Measurements from ENCODE around the gene XKR3.
"Not testable (repeated sequence)": the region's sequence is repeated elsewhere in the genome, so short reads cannot be mapped to it uniquely, and the experiment has no call there.

Gene XKR3

GRCh38 chr22:16824716-16825687 lies at the start of gene XKR3:
TSS of gene XKR3 (minus strand) at chr22:16825411. CDS start at chr22:16808073, 17,338 bp downstream.
- DNase-seq, result no peak

GRCh38 chr22:16869640-16870039 lies 44.4 kb upstream of the XKR3 start:
- not testable (repeated sequence) for DNase-seq

GRCh38 chr22:16866167-16866566 lies 41.0 kb upstream of the XKR3 start:
- DNase-seq, result no peak

- DNase-seq, result not testable (repeated sequence)
These were observed 31.6 kb upstream of the XKR3 start for GRCh38 chr22:16856851-16857250.

- DNase-seq, result no peak
These were observed 29.4 kb upstream of the XKR3 start for GRCh38 chr22:16854631-16855030.

DNA sequence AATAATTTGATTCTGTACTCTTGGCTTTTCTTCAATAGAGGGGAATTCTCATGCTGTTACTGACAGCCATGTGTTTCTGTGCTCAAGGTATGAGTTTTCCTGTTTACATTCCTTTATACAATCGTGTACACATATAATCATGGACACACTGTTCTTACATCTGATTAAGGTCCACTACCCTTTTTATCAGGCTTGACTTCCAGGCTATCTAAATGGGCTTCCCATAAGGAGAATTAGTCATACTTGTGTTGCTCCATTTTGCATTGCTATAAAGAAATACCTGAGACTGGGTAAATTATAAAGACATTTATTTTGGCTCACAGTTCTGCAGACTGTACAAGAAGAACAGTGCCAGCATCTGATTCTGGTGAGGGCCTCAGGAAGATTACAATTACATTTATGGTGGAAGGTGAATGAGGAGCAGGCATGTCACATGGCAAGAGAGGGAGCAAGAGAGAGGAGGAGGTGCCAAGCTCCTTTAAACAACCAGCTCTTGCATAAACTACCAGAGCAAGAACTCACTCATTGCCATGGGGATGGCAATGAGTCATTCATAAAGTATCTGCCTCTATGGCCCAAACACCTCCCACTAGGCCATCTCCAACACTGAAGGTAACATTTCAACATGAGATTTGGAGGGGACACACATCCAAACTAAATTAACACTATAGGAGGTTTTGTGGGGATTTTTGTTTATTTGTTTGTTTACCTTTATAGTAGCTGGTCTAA lies 26.2 kb upstream of the XKR3 start:
- DNase-seq, result not testable (repeated sequence)

DNA sequence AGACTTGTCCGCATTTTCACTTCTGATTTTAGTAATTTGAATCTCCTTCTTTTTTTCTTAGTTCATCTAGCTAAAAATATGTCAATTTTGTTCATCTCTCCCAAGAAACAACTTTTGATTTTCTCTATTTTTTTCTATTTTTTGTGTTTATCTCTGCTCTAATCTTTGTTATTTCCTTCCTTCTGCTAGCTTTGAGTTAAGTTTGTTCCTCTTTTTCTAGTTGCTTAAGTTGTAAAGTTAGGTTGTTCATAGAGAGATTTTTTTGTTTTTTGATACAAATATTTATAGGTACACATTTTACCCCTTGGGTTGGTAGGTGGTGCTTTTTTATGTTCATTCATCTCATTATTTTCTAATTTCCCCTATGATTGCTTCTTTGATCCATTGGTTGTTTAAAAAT lies 22.1 kb upstream of the XKR3 start:
- DNase-seq, result no peak

DNA sequence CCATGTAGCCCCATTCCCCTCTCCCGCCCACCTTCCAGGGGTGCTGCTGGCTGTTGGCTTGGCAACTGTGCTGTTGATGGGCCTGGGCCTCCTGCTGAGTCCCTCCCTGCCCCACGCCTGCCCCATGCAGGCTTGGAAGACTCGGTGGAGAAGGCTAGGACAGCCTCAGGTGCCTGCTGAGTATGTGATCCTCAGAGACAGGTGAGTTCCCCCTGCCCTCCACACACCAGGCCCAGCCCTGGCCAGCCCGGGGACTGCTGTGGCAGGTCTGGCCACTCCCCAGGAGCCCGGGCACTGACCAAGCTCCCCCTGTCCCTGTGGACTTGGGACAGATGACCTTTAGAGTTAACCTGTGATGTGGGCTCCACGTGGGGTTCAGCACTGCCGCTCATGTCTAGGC lies 20.7 kb upstream of the XKR3 start:
- DNase-seq, result no peak

GRCh38 chr22:16845465-16845864 lies 20.3 kb upstream of the XKR3 start:
- no peak for DNase-seq

- DNase-seq, result no peak
These were observed 19.3 kb upstream of the XKR3 start for GRCh38 chr22:16844529-16844928.

- DNase-seq, result no peak
These were observed 12.9 kb upstream of the XKR3 start for GRCh38 chr22:16838073-16838472.

DNA sequence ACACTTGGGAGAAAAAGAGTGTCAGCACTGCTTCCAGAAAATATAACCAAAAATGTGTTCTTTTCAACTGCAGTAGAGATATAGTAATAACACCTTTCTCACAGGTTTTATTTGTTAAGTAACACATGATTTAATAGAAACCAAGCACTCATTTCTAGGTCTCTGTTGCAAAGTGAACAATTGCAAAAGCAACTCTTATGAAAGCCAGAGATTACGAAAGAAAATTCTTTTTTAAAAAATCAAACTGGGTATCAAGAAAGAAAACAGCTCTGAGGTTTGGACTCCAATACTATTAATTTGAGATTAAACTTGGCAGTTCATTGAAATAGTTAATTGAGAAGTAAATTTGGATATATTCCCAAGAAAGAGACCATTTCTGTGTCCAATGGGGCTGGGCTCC lies 9.8 kb upstream of the XKR3 start:
- no peak for DNase-seq

GRCh38 chr22:16831257-16831656 lies 6.0 kb upstream of the XKR3 start:
- DNase-seq, result no peak

DNA sequence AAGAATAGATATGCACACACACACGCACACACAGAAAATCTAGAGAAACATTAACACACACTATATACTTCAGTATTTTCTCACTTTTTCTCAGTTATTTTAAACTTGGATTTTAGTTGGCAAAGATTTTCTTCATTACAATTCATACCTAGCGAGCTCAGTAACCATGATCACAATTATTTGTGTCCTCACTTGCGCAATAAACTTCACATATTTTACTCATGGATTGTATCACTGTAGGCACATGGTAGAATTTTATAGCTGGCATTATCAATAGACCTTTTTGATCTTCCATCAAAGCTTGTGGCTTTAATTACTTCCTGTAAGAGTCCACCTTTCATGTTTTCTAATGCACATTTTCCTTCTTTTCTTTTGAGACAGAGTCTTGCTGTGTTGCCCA lies 4.8 kb upstream of the XKR3 start:
- no peak for DNase-seq

GRCh38 chr22:16828876-16829275 lies 3.7 kb upstream of the XKR3 start:
- no peak for DNase-seq

DNA sequence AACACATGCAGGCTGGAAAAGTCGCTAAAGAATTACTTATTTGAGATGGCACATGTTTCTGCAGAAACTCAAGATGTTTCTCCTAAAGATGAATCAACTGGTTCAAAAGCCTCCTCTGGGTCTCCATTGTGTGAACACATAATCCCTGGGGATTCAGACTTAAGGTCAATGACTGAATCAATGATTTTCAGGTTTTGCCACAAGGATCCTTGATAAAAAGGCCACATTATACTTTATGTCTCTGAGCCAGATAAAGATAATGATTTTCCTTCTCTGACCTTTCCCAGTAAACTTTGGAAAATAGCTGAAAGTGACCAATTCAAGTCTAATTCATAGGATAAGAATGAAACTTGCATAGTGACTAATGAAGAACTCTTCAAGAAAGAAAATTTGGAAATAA lies 2.3 kb upstream of the XKR3 start:
- no peak for DNase-seq

- DNase-seq, result no peak
These were observed 6.0 kb downstream of the XKR3 start for GRCh38 chr22:16819249-16819648.

- no peak for DNase-seq
These were observed 6.7 kb downstream of the XKR3 start for GRCh38 chr22:16818538-16818937.

DNA sequence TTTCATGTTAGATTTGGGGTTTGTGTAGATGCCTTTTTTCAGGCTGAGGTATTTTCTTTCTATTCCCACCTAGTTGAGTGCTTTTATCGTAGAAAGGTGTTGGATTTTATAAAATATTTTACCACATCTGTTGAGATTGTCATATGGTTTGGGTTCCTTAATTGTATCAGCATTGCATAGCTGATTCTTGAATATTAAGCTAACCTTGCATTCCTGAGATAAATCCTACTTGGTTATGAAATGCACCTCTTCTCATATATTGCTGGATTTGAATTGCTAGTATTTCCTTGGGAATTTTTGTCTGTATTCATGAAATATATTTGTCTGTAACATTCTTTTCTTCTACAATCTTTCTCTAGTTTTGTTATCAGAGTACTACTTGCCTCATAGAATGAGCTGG lies 10.1 kb downstream of the XKR3 start:
- no peak for DNase-seq

GRCh38 chr22:16810188-16810802 lies 14.9 kb downstream of the XKR3 start:
- no peak for DNase-seq

GRCh38 chr22:16808744-16809143 lies 16.5 kb downstream of the XKR3 start:
- DNase-seq, result no peak

- no peak for DNase-seq
These were observed 18.1 kb downstream of the XKR3 start for GRCh38 chr22:16807109-16807508.

- no peak for DNase-seq
These were observed 18.8 kb downstream of the XKR3 start for GRCh38 chr22:16806401-16806800.

- DNase-seq, result no peak
These were observed 20.3 kb downstream of the XKR3 start for GRCh38 chr22:16804882-16805281.
